Neural crest cell (in vitro differentiated cells): ENCODE results near the gene ELL. TPM values are rescaled to one million over a fixed set of nuclear protein-coding genes. Genes with fewer than 3 reads are reported as not detected.

ENCODE experiments used
- DNase-seq: peaks from one replicate; pipeline ENCODE4 v3.0.0; 2021; ENCODE audit warnings: low read depth, mixed read lengths, low spot score
- H3K27ac Mint-ChIP-seq: one replicate; pipeline ENCODE4 v1.8.0; 2021; ENCODE audit warnings: mild to moderate bottlenecking, mixed read lengths; ENCODE audit not compliant: unreplicated experiment
- H3K27me3 Mint-ChIP-seq: 2 replicates; pipeline ENCODE4 v1.8.0; 2021; ENCODE audit warnings: low read depth, mild to moderate bottlenecking, mixed read lengths
- H3K36me3 Mint-ChIP-seq: 2 replicates; pipeline ENCODE4 v1.8.0; 2021; ENCODE audit warnings: low read depth, mild to moderate bottlenecking, mixed read lengths
- H3K4me1 Mint-ChIP-seq: 2 replicates; pipeline ENCODE4 v1.8.0; 2021; ENCODE audit warnings: mixed read lengths
- H3K4me3 Mint-ChIP-seq: one replicate; pipeline ENCODE4 v1.8.0; 2021; ENCODE audit warnings: mild to moderate bottlenecking, mixed read lengths
- H3K9me3 Mint-ChIP-seq: 2 replicates; pipeline ENCODE4 v1.8.0; 2021; ENCODE audit warnings: mixed read lengths
- total RNA-seq: library from RNA; stranded (reverse); gene quantifications from 2 replicates; pipeline ENCODE4 v1.2.1, GENCODE V29; 2021
- TF ChIP-seq, protein P1 (sequence below): fragments of 200-600 bp; sonication (generic); conservative IDR thresholded peaks from 2 replicates; pipeline ENCODE4 v1.5.0; 2021; ENCODE audit warnings: antibody characterized with exemption, mild to moderate bottlenecking

The ELL gene
- total RNA-seq, 1 donor from 2014 or later = 11.1 TPM

GRCh38 chr19:18430417-18431144 is 91.3 kb downstream of the ELL start:
- TF ChIP-seq, protein P1, sequence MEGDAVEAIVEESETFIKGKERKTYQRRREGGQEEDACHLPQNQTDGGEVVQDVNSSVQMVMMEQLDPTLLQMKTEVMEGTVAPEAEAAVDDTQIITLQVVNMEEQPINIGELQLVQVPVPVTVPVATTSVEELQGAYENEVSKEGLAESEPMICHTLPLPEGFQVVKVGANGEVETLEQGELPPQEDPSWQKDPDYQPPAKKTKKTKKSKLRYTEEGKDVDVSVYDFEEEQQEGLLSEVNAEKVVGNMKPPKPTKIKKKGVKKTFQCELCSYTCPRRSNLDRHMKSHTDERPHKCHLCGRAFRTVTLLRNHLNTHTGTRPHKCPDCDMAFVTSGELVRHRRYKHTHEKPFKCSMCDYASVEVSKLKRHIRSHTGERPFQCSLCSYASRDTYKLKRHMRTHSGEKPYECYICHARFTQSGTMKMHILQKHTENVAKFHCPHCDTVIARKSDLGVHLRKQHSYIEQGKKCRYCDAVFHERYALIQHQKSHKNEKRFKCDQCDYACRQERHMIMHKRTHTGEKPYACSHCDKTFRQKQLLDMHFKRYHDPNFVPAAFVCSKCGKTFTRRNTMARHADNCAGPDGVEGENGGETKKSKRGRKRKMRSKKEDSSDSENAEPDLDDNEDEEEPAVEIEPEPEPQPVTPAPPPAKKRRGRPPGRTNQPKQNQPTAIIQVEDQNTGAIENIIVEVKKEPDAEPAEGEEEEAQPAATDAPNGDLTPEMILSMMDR = no peak
- Mint-ChIP-seq H3K27ac (no peak overlapping the region), H3K36me3 (no peaks in the 10 kb centered on the region), H3K9me3 (no peaks in the 10 kb centered on the region), H3K27me3 (peaks cover 4% of the 10 kb centered on the region), H3K4me1 (peaks cover 24% of the 10 kb centered on the region), H3K4me3 (peak overlapping the region; percentile 82)
- no peak for DNase-seq

DNA sequence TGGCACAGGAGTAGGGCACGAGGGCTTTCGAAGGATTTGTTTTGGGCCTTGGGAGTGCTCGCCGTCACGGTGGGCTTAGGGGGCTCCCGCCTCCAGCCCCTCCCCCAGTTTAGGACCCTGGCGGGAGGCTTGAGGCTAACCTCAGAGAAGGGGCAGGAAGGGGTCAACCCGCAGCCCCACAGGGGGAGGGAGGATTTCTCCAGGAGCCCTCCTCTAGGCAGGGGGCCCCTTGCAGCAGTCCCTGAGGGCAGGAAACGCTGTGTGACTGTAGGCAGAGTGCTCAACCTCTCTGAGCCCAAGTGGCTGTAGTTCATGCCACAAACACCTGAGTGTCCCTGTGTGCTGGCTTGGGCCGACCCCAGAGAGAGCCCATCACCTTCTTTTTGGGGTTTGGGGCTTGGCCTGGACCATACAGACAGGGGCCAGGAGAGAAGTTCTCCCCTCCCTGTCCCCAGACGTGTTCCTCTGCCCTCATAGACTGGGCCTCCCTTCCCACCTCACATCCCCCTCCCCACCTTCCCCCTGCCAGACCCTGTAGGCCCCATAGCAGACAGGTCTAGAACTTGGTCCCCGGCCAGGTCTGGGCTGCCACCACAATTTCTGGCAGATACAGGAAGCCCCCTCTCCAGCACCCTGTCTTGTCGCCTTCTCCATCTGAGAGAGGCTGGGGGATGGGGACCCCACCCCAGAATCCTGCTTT is 92.0 kb downstream of the ELL start:
- TF ChIP-seq, protein P1 = no peak
- Mint-ChIP-seq H3K4me1 (peaks cover 24% of the 10 kb centered on the region), H3K36me3 (no peaks in the 10 kb centered on the region), H3K4me3 (peak overlapping the region; percentile 82), H3K9me3 (no peaks in the 10 kb centered on the region), H3K27me3 (peaks cover 3% of the 10 kb centered on the region), H3K27ac (no peak overlapping the region)
- DNase-seq = no peak

GRCh38 chr19:18428787-18429674 is 92.8 kb downstream of the ELL start:
- H3K27me3 Mint-ChIP-seq = no peaks in the 10 kb centered on the region
- peak overlapping the region; percentile 68 for H3K4me3 Mint-ChIP-seq
- DNase-seq = peak; percentile 81
- H3K36me3 Mint-ChIP-seq = no peaks in the 10 kb centered on the region
- no peaks in the 10 kb centered on the region for H3K9me3 Mint-ChIP-seq
- no peak overlapping the region for H3K27ac Mint-ChIP-seq
- TF ChIP-seq, protein P1 = peak; percentile 19
- H3K4me1 Mint-ChIP-seq = peaks cover 19% of the 10 kb centered on the region

- Mint-ChIP-seq H3K27me3 (no peaks in the 10 kb centered on the region), H3K9me3 (no peaks in the 10 kb centered on the region), H3K4me1 (peaks cover 22% of the 10 kb centered on the region), H3K36me3 (no peaks in the 10 kb centered on the region), H3K4me3 (peak overlapping the region; percentile 68), H3K27ac (no peak overlapping the region)
- no peak for DNase-seq
- TF ChIP-seq, protein P1 = no peak
Observed at GRCh38 chr19:18428173-18428786, 93.6 kb downstream of the ELL start.

GRCh38 chr19:18427743-18428113 is 94.1 kb downstream of the ELL start:
- no peak for DNase-seq
- Mint-ChIP-seq H3K36me3 (no peaks in the 10 kb centered on the region), H3K27me3 (peaks cover 2% of the 10 kb centered on the region), H3K4me3 (no peak overlapping the region), H3K27ac (peak overlapping the region; percentile 35), H3K4me1 (peaks cover 27% of the 10 kb centered on the region), H3K9me3 (no peaks in the 10 kb centered on the region)
- TF ChIP-seq, protein P1 = no peak
